Measurements from ENCODE around the gene SH3PXD2A.

The SH3PXD2A gene

GRCh38 chr10:103720964-103721335 is 134.4 kb downstream of the SH3PXD2A start:
- no peak for DNase-seq (ENCODE audit: low read depth)

- DNase-seq (ENCODE audit: low read depth) = peak; percentile 16
Observed at GRCh38 chr10:103720328-103720963, 134.9 kb downstream of the SH3PXD2A start.

- DNase-seq (ENCODE audit: low read depth) = no peak
Observed at GRCh38 chr10:103719036-103719435, 136.3 kb downstream of the SH3PXD2A start.

GRCh38 chr10:103718247-103718620 is 137.1 kb downstream of the SH3PXD2A start:
- no peak for DNase-seq (ENCODE audit: low read depth)

GRCh38 chr10:103717341-103718246 is 137.8 kb downstream of the SH3PXD2A start:
- no peak for DNase-seq (ENCODE audit: low read depth)

- no peak for DNase-seq (ENCODE audit: low read depth)
Observed at GRCh38 chr10:103716206-103717160, 138.9 kb downstream of the SH3PXD2A start.

GRCh38 chr10:103715430-103715829 is 139.9 kb downstream of the SH3PXD2A start:
- peak; percentile 62 for DNase-seq (ENCODE audit: low read depth)

- DNase-seq (ENCODE audit: low read depth) = no peak
Observed at GRCh38 chr10:103714232-103714891, 141.0 kb downstream of the SH3PXD2A start.

- DNase-seq (ENCODE audit: low read depth) = no peak
Observed at GRCh38 chr10:103713676-103714075, 141.7 kb downstream of the SH3PXD2A start.

GRCh38 chr10:103712898-103713498 is 142.4 kb downstream of the SH3PXD2A start:
- DNase-seq (ENCODE audit: low read depth) = peak; percentile 50

- DNase-seq (ENCODE audit: low read depth) = no peak
Observed at GRCh38 chr10:103712146-103712545, 143.2 kb downstream of the SH3PXD2A start.

GRCh38 chr10:103711351-103711994 is 143.9 kb downstream of the SH3PXD2A start:
- no peak for DNase-seq (ENCODE audit: low read depth)

- DNase-seq (ENCODE audit: low read depth) = no peak
Observed at GRCh38 chr10:103710490-103710889, 144.9 kb downstream of the SH3PXD2A start.

GRCh38 chr10:103709341-103709920 is 145.9 kb downstream of the SH3PXD2A start:
- peak; percentile 67 for DNase-seq (ENCODE audit: low read depth)

- DNase-seq (ENCODE audit: low read depth) = no peak
Observed at GRCh38 chr10:103708627-103709288, 146.6 kb downstream of the SH3PXD2A start.

- no peak for DNase-seq (ENCODE audit: low read depth)
Observed at GRCh38 chr10:103707956-103708626, 147.3 kb downstream of the SH3PXD2A start.

- DNase-seq (ENCODE audit: low read depth) = no peak
Observed at GRCh38 chr10:103706762-103707161, 148.6 kb downstream of the SH3PXD2A start.

- no peak for DNase-seq (ENCODE audit: low read depth)
Observed at GRCh38 chr10:103706047-103706446, 149.3 kb downstream of the SH3PXD2A start.
